Measurements from ENCODE around the gene USP34. TPM values are rescaled to one million over a fixed set of nuclear protein-coding genes. Genes with fewer than 3 reads are reported as not detected.

USP34 gene
- total and polyA plus RNA-seq, 9 of the 15 experiments (the other 6 are each of a cell fraction or from before 2014, with no cell fraction given), result 19.8 to 108 (median 67.8) TPM

- no peak for TF ChIP-seq CHD2 (IDR thresholded peaks at IDR 0.05; ENCODE audit: low read depth, low read length)
- peak; percentile 30; the same call in 1 of the 2 replicates for TF ChIP-seq ELF2 (CRISPR knock-in tag; IDR thresholded peaks at IDR 0.05)
- TF ChIP-seq MLLT1 (IDR thresholded peaks at IDR 0.05), result no peak
- no peak for TF ChIP-seq FOXJ3 (CRISPR knock-in tag; IDR thresholded peaks at IDR 0.05)
- peak; percentile 77; the same call in 1 of the 2 replicates for TF ChIP-seq MYC (IDR thresholded peaks at IDR 0.05; ENCODE audit: low read depth, low read length)
- peak; percentile 81; the same call in 1 of the 2 replicates for TF ChIP-seq MYC (CRISPR knock-in tag; IDR thresholded peaks at IDR 0.05; ENCODE audit: borderline replicate concordance, low read depth)
- TF ChIP-seq NCOA6 (IDR thresholded peaks at IDR 0.05), result no peak
- peak; percentile 58 for TF ChIP-seq FOSL1 (tag; conservative IDR thresholded peaks at IDR 0.05)
- no peak for TF ChIP-seq ZNF586 (CRISPR knock-in tag; conservative IDR thresholded peaks at IDR 0.05)
- no peak for TF ChIP-seq SAFB2 (IDR thresholded peaks at IDR 0.05; ENCODE audit: borderline replicate concordance, low read depth, low read length, severe bottlenecking)
- TF ChIP-seq ZNF318 (IDR thresholded peaks at IDR 0.05; ENCODE audit: borderline replicate concordance in 1 of 2, low read depth in 1 of 2), result no peak; a peak in 1 of 4 replicates
- TF ChIP-seq ZBTB34 (CRISPR knock-in tag; IDR thresholded peaks at IDR 0.05), result no peak
- no peak for TF ChIP-seq ZC3H11A (IDR thresholded peaks at IDR 0.05; ENCODE audit: low read depth, low read length)
- no peak for TF ChIP-seq MTF1 (CRISPR knock-in tag; IDR thresholded peaks at IDR 0.05; ENCODE audit: borderline replicate concordance)
These were observed at the start of gene USP34 (continued) for GRCh38 chr2:61470965-61471904.

Measured in K562 (cell line).